SK-N-SH (cell line): ENCODE measurements around the gene AGBL1. TPM values are rescaled to one million over a fixed set of nuclear protein-coding genes. Genes with fewer than 3 reads are reported as not detected.

Source experiments
- CTCF ChIA-PET: fragments of 300-600, 350-600 bp; formaldehyde crosslinking; extraction: SDS; loops from one replicate; lab custom pipeline; 2021; lab: Yijun Ruan, JAX
- POLR2A ChIA-PET: fragments of 350-600 bp; sonication (Branson Sonifier 250); formaldehyde crosslinking; extraction: SDS; loops from one replicate; lab custom pipeline; 2020; ENCODE audit warnings: antibody characterized with exemption, inconsistent platforms; lab: Yijun Ruan, JAX
- DNase-seq: peaks from one replicate; pipeline ENCODE4 v3.0.0; 2012
- H2AFZ ChIP-seq: fragments of 200-600 bp; sonication (generic); 2 replicates; pipeline ENCODE4 v1.8.1; 2016; ENCODE audit warnings: antibody characterized with exemption, mild to moderate bottlenecking, low read depth
- H3F3A ChIP-seq: fragments of 200-600 bp; sonication (generic); replicated peaks from 2 replicates; pipeline ENCODE3; 2016; ENCODE audit warnings: antibody characterized with exemption, mild to moderate bottlenecking; ENCODE audit not compliant: insufficient read depth
- H3K27ac ChIP-seq, 2 experiments: fragments of 200-500 bp in 1 of 2; fragments of 200-600 bp in 1 of 2; sonication (Bioruptor generic) in 1 of 2; sonication (generic), shearing (Covaris generic) in 1 of 2; 2 replicates each; pipeline versions ENCODE4 v1.5.1 to v1.6.1; 2014 to 2016; ENCODE audit warnings: low read depth in 2 of 2, inconsistent platforms in 1 of 2, low read length in 1 of 2, mild to moderate bottlenecking in 1 of 2, mixed read lengths in 1 of 2
- H3K27me3 ChIP-seq: fragments of 200-600 bp; sonication (generic), shearing (Covaris generic); 2 replicates; pipeline ENCODE4 v1.6.1; 2016; ENCODE audit warnings: mixed run types; ENCODE audit not compliant: insufficient read depth
- H3K36me3 ChIP-seq, 2 experiments: fragments of 200-500 bp in 1 of 2; fragments of 200-600 bp in 1 of 2; sonication (Bioruptor generic) in 1 of 2; sonication (generic) in 1 of 2; replicated peaks in 1 of 2; 2 replicates each; pipeline versions ENCODE3 to v1.5.1; 2014 to 2016; ENCODE audit warnings: low read length in 1 of 2, mild to moderate bottlenecking in 1 of 2; ENCODE audit not compliant: insufficient read depth in 2 of 2, control insufficient read depth in 1 of 2
- H3K4me1 ChIP-seq, 2 experiments: fragments of 200-500 bp in 1 of 2; fragments of 200-600 bp in 1 of 2; sonication (Bioruptor generic) in 1 of 2; sonication (generic), shearing (Covaris generic) in 1 of 2; 2 replicates each; pipeline versions ENCODE4 v1.5.1 to v1.6.1; 2014 to 2016; ENCODE audit warnings: low read depth in 1 of 2, low read length in 1 of 2, mixed run types in 1 of 2; ENCODE audit not compliant: insufficient read depth in 2 of 2, control insufficient read depth in 1 of 2
- H3K4me2 ChIP-seq: fragments of 200-600 bp; sonication (generic), shearing (Covaris generic); 2 replicates; pipeline ENCODE4 v1.6.1; 2017; ENCODE audit warnings: mixed run types
- H3K4me3 ChIP-seq, 2 experiments: fragments of 200-500 bp in 1 of 2; fragments of 200-600 bp in 1 of 2; sonication (Bioruptor generic) in 1 of 2; sonication (generic), shearing (Covaris generic) in 1 of 2; 2 replicates each; pipeline versions ENCODE4 v1.5.1 to v1.8.1; 2014 to 2016; ENCODE audit warnings: low read depth in 2 of 2, inconsistent platforms in 1 of 2, low read length in 1 of 2, mild to moderate bottlenecking in 1 of 2, mixed read lengths in 1 of 2, moderate library complexity in 1 of 2
- H3K79me2 ChIP-seq: fragments of 200-600 bp; sonication (generic); 2 replicates; pipeline ENCODE4 v1.8.1; 2017; ENCODE audit warnings: mild to moderate bottlenecking; ENCODE audit not compliant: insufficient read depth
- H3K9ac ChIP-seq: fragments of 200-600 bp; sonication (generic); 2 replicates; pipeline ENCODE4 v1.6.1; 2017; ENCODE audit warnings: mixed run types
- H3K9me2 ChIP-seq: fragments of 200-600 bp; sonication (generic); 2 replicates; pipeline ENCODE4 v1.6.1; 2017; ENCODE audit warnings: mixed run types
- H3K9me3 ChIP-seq: fragments of 200-600 bp; sonication (generic); 2 replicates; pipeline ENCODE4 v1.6.1; 2017; ENCODE audit warnings: mixed run types, mild to moderate bottlenecking, moderate library complexity
- H4K20me1 ChIP-seq: fragments of 200-600 bp; sonication (generic); 2 replicates; pipeline ENCODE4 v1.6.1; 2017; ENCODE audit warnings: mild to moderate bottlenecking, mixed run types; ENCODE audit not compliant: insufficient read depth
- ELF1 ChIP-seq: IDR thresholded peaks from 2 replicates; pipeline ENCODE4 v1.4.0; 2012
- EP300 ChIP-seq, 2 experiments: IDR thresholded peaks; 2 replicates each; pipeline versions ENCODE4 v1.4.0 to v1.6.1; 2012; ENCODE audit warnings: borderline replicate concordance in 1 of 2, low read depth in 1 of 2, low read length in 1 of 2
- EZH2phosphoT487 ChIP-seq: fragments of 200-600 bp; sonication (generic); IDR thresholded peaks from 2 replicates; pipeline ENCODE4 v1.6.1; 2017; ENCODE audit warnings: low read depth, mixed run types, mild to moderate bottlenecking, antibody characterized with exemption, moderate library complexity, borderline replicate concordance
- FOXJ3 ChIP-seq: sonication (generic); formaldehyde crosslinking; IDR thresholded peaks from 2 replicates; pipeline ENCODE4 v1.5.1; 2020; ENCODE audit warnings: mild to moderate bottlenecking, missing genetic modification reagents
- JUND ChIP-seq: IDR thresholded peaks from 2 replicates; pipeline ENCODE4 v1.4.0; 2012
- MEF2A ChIP-seq: IDR thresholded peaks from 2 replicates; pipeline ENCODE4 v1.4.0; 2012; ENCODE audit warnings: low read depth, borderline replicate concordance
- NFIC ChIP-seq: IDR thresholded peaks from 2 replicates; pipeline ENCODE4 v1.4.0; 2012; ENCODE audit warnings: borderline replicate concordance
- NRF1 ChIP-seq: IDR thresholded peaks from 2 replicates; pipeline ENCODE4 v1.6.1; 2012; ENCODE audit warnings: low read depth, mild to moderate bottlenecking, low read length
- POLR2AphosphoS5 ChIP-seq: IDR thresholded peaks from 2 replicates; pipeline ENCODE4 v1.6.1; 2012; ENCODE audit warnings: low read depth, low read length
- RAD21 ChIP-seq: IDR thresholded peaks from 2 replicates; pipeline ENCODE4 v1.6.1; 2012; ENCODE audit warnings: mild to moderate bottlenecking, low read length
- RCOR1 ChIP-seq: fragments of 150-350 bp; IDR thresholded peaks from 2 replicates; pipeline ENCODE4 v1.6.1; 2017; ENCODE audit warnings: antibody characterized with exemption, low read length
- RFX5 ChIP-seq: IDR thresholded peaks from 2 replicates; pipeline ENCODE4 v1.6.1; 2012; ENCODE audit warnings: mild to moderate bottlenecking, improper control_type of control experiment, low read length
- SMC3 ChIP-seq: IDR thresholded peaks from 2 replicates; pipeline ENCODE4 v1.6.1; 2012; ENCODE audit warnings: low read depth, low read length, improper control_type of control experiment
- TAF1 ChIP-seq: IDR thresholded peaks from 2 replicates; pipeline ENCODE4 v1.6.1; 2012; ENCODE audit warnings: low read depth, mild to moderate bottlenecking, low read length, moderate library complexity, borderline replicate concordance
- TCF12 ChIP-seq: IDR thresholded peaks from 2 replicates; pipeline ENCODE4 v1.4.0; 2012
- YY1 ChIP-seq: IDR thresholded peaks from 2 replicates; pipeline ENCODE4 v1.4.0; 2012; ENCODE audit warnings: low read depth, mild to moderate bottlenecking
- WGBS: methylation state at CpG from one replicate; pipeline ENCODE4 v1.1.6; 2017; ENCODE audit warnings: low lambda C conversion rate; 5-methylcytosine and 5-hydroxymethylcytosine counted together
- polyA plus RNA-seq, 3 experiments: library from polyadenylated mRNA; depleted of rRNA; stranded (reverse); fragments of >200 nt; gene quantifications; 2 replicates each; pipeline ENCODE4 v1.2.3, GENCODE V29; 2012
- TF ChIP-seq, protein P1 (sequence below): IDR thresholded peaks from 2 replicates; pipeline ENCODE4 v1.4.0; 2012; ENCODE audit warnings: low read depth, borderline replicate concordance
- TF ChIP-seq, protein P2 (sequence below): fragments of 200-600 bp; sonication (generic); IDR thresholded peaks from 2 replicates; pipeline ENCODE4 v1.6.1; 2017; ENCODE audit warnings: antibody characterized with exemption, mild to moderate bottlenecking, moderate library complexity
- TF ChIP-seq, protein P3 (sequence below): IDR thresholded peaks from 2 replicates; pipeline ENCODE4 v1.4.0; 2012; ENCODE audit warnings: low read depth, borderline replicate concordance

The AGBL1 gene
- polyA plus RNA-seq, 1 of the 3 experiments (the other 2 are of a cell fraction): not detected

DNA sequence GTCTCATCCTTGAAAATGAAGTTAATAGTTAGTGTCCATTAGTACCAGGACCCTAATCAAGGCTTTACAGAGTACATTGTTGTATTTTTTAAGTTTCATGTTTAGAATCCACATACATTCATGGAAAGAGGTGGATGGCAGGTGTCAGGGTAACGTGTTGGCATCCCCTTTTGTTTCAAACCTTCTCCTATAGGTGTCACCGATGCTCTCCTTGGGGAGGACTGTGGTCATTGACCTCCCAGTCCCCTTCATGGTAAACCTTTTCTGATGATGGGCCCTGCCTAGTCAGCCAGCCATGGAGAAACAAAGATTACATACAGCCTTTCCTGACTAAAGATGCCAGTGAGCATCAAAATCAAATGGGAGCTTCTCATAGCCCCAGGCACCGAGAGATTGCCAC, 574.8 kb downstream of the AGBL1 start:
- Histone ChIP-seq H3K9me2 (no peaks in the 10 kb centered on the region), H3K36me3 (no peaks in the 10 kb centered on the region), H3K27ac (no peak overlapping the region), H3K9ac (no peak overlapping the region), H3K4me2 (no peak overlapping the region), H3K27me3 (no peaks in the 10 kb centered on the region), H3F3A (no peaks in the 10 kb centered on the region), H4K20me1 (no peaks in the 10 kb centered on the region), H3K79me2 (no peaks in the 10 kb centered on the region), H3K4me1 (peaks cover 0 to 2% of the 10 kb centered on the region in 2 experiments; a peak in 1 of 4 replicates), H2AFZ (no peak overlapping the region), H3K4me3 (no peak overlapping the region), H3K9me3 (no peaks in the 10 kb centered on the region)
- ChIA-PET POLR2A (no interaction called here), CTCF (interaction anchor here (1.0 kb wide), 1 partner anchor 10 kb away, joined by 3 read pairs; no protein-coding TSS in a partner anchor)
- 32% methylated on average over 3 of the region's 3 CpGs for WGBS
- TF ChIP-seq RCOR1: no peak
- no peak for TF ChIP-seq JUND
- no peak for DNase-seq

DNA sequence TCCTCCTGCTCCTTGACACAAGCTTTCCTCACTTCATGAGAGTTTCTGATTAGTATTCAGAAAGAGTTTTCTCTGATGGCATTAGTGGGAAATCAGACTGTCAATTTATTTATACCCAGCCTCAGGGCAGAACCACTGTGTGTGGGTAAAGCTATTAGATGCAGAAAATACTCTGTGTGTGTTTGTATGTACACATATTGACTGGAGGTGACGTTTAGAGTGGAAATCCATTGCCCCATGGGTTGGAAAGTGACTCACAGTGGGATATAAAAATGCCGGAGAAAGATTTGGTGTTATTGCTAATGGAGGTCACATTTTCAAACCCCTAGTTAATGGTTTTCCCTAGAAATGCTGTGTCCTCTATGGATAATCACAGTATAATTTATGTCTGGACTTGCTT, 577.6 kb downstream of the AGBL1 start:
- TF ChIP-seq NFIC (no peak), TCF12 (no peak)
- TF ChIP-seq, protein P1, sequence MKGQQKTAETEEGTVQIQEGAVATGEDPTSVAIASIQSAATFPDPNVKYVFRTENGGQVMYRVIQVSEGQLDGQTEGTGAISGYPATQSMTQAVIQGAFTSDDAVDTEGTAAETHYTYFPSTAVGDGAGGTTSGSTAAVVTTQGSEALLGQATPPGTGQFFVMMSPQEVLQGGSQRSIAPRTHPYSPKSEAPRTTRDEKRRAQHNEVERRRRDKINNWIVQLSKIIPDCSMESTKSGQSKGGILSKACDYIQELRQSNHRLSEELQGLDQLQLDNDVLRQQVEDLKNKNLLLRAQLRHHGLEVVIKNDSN: no peak
- TF ChIP-seq, all 33 proteins: peak for 0
- no peaks in the 10 kb centered on the region for H3K36me3 ChIP-seq
- H3K27ac ChIP-seq: no peak overlapping the region
- H3K27me3 ChIP-seq: no peaks in the 10 kb centered on the region
- WGBS: 41% methylated on average over 2 of the region's 2 CpGs
- H3K79me2 ChIP-seq: no peaks in the 10 kb centered on the region
- H3K4me1 ChIP-seq: peaks cover 0 to 2% of the 10 kb centered on the region in 2 experiments; a peak in 1 of 4 replicates
- POLR2A ChIA-PET: no interaction called here
- no peaks in the 10 kb centered on the region for H3K9me2 ChIP-seq
- no peaks in the 10 kb centered on the region for H4K20me1 ChIP-seq
- H3K9me3 ChIP-seq: no peaks in the 10 kb centered on the region
- no peaks in the 10 kb centered on the region for H3F3A ChIP-seq
- no peak overlapping the region for H3K4me2 ChIP-seq
- no peak overlapping the region for H2AFZ ChIP-seq
- no peak overlapping the region for H3K9ac ChIP-seq
- DNase-seq: no peak
- CTCF ChIA-PET: no interaction called here
- no peak overlapping the region for H3K4me3 ChIP-seq

DNA sequence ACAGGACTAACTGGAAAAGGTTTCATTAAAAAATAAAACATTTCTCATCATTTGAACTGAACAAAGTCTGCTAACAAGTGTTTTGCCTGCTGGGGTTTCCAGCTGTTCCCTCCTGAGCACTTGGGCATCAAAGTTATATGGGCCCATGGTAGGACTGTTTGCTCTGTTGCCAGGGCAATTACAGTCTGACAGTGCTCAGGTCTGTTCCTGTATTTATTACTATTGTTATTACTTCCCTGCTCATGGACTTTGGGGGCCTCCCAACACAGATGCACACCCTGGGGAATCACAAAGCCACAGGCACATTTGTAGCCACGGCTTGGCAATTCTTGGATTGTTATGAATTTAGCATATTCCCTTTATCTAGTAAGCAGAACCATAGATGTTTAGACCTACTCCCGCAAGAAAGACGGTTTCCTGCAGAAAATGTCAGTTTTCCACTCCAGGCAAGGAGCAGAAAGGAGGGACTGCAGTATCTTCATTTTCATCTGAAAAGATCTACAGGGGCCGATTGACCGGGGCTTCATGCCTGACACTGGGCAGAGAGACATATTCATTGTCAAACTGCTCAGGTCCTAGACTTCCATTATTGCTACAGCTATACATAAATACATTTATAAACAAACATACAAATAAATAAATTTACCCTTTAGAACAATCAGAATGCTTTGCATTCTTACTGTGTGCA, 580.2 kb downstream of the AGBL1 start:
- no peak overlapping the region for H2AFZ ChIP-seq
- WGBS: 64% methylated on average over 5 of the region's 5 CpGs
- no peak overlapping the region for H3K4me2 ChIP-seq
- no peaks in the 10 kb centered on the region for H3K79me2 ChIP-seq
- H3K4me3 ChIP-seq: no peak overlapping the region
- no peaks in the 10 kb centered on the region for H3K36me3 ChIP-seq
- no peak overlapping the region for H3K27ac ChIP-seq
- no peaks in the 10 kb centered on the region for H3K9me2 ChIP-seq
- no peaks in the 10 kb centered on the region for H4K20me1 ChIP-seq
- DNase-seq: no peak
- no peaks in the 10 kb centered on the region for H3K27me3 ChIP-seq
- no peaks in the 10 kb centered on the region for H3F3A ChIP-seq
- no peaks in the 10 kb centered on the region for H3K4me1 ChIP-seq
- ChIA-PET CTCF (no interaction called here), POLR2A (no interaction called here)
- H3K9me3 ChIP-seq: no peaks in the 10 kb centered on the region
- H3K9ac ChIP-seq: no peak overlapping the region
- TF ChIP-seq SMC3 (no peak), POLR2AphosphoS5 (no peak), RCOR1 (no peak), ELF1 (no peak), TAF1 (no peak), EZH2phosphoT487 (no peak), EP300 (IDR thresholded peaks at IDR 0.05; ENCODE audit: borderline replicate concordance in 1 of 2, low read depth in 1 of 2, low read length in 1 of 2) (no peak), FOXJ3 (CRISPR knock-in tag) (no peak), YY1 (no peak), RAD21 (no peak), RFX5 (no peak), MEF2A (no peak), NFIC (no peak), NRF1 (no peak)
- TF ChIP-seq, protein P2, sequence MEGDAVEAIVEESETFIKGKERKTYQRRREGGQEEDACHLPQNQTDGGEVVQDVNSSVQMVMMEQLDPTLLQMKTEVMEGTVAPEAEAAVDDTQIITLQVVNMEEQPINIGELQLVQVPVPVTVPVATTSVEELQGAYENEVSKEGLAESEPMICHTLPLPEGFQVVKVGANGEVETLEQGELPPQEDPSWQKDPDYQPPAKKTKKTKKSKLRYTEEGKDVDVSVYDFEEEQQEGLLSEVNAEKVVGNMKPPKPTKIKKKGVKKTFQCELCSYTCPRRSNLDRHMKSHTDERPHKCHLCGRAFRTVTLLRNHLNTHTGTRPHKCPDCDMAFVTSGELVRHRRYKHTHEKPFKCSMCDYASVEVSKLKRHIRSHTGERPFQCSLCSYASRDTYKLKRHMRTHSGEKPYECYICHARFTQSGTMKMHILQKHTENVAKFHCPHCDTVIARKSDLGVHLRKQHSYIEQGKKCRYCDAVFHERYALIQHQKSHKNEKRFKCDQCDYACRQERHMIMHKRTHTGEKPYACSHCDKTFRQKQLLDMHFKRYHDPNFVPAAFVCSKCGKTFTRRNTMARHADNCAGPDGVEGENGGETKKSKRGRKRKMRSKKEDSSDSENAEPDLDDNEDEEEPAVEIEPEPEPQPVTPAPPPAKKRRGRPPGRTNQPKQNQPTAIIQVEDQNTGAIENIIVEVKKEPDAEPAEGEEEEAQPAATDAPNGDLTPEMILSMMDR: no peak
- TF ChIP-seq, protein P3, sequence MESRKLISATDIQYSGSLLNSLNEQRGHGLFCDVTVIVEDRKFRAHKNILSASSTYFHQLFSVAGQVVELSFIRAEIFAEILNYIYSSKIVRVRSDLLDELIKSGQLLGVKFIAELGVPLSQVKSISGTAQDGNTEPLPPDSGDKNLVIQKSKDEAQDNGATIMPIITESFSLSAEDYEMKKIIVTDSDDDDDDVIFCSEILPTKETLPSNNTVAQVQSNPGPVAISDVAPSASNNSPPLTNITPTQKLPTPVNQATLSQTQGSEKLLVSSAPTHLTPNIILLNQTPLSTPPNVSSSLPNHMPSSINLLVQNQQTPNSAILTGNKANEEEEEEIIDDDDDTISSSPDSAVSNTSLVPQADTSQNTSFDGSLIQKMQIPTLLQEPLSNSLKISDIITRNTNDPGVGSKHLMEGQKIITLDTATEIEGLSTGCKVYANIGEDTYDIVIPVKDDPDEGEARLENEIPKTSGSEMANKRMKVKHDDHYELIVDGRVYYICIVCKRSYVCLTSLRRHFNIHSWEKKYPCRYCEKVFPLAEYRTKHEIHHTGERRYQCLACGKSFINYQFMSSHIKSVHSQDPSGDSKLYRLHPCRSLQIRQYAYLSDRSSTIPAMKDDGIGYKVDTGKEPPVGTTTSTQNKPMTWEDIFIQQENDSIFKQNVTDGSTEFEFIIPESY: no peak
